ENCODE data around the gene GPX6.

GRCh38 chr6:28537509-28538140, 22.0 kb upstream of the GPX6 start:
- TF ChIP-seq TAF1 (IDR thresholded peaks at IDR 0.05; ENCODE audit: borderline replicate concordance, insufficient read depth, low read length) (no peak), SIN3A (IDR thresholded peaks at IDR 0.05; ENCODE audit: borderline replicate concordance, insufficient read depth, low read length) (no peak), POLR2AphosphoS5 (IDR thresholded peaks at IDR 0.05; ENCODE audit: low read depth, low read length) (no peak), FOXP2 (optimal IDR thresholded peaks at IDR 0.05; ENCODE audit: borderline replicate concordance, extremely low read depth, extremely low read length, insufficient read depth) (no peak)
